ENCODE data around the gene RAP1GAP2.

- no peak for TF ChIP-seq CTCF (IDR thresholded peaks at IDR 0.05)
- no peak for TF ChIP-seq POLR2A (IDR thresholded peaks at IDR 0.05)
These were observed 128.0 kb downstream of the RAP1GAP2 start for GRCh38 chr17:2924211-2924610.

Measured in heart left ventricle (tissue), 13 donors.